GM19240 (cell line): ENCODE measurements around the gene KCNQ1.

Source experiments
- DNase-seq: peaks from one replicate; pipeline ENCODE4 v3.0.0; 2011; ENCODE audit warnings: low spot score; ENCODE audit not compliant: insufficient read length

The KCNQ1 gene

DNA sequence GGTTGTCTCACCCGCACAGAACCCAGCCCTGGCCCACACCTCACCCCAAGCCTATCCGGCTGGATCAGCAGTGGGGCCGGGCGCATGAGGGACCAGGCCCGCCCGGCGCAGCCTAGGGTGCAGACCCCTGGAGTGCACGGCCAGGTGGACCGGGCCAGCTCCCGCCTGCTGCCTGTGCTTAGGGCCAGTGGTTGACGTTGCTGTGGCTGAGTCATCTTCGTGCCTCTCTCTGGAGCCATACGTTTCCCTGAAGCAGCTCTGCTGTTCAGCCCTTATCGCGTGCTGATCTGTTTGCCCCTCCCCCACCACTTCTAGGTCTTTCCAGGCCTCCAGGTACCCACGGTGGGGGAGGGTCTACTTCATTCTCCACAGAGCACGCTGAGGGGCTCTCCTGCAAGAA is 401.2 kb downstream of the KCNQ1 start:
- DNase-seq, result no peak

DNA sequence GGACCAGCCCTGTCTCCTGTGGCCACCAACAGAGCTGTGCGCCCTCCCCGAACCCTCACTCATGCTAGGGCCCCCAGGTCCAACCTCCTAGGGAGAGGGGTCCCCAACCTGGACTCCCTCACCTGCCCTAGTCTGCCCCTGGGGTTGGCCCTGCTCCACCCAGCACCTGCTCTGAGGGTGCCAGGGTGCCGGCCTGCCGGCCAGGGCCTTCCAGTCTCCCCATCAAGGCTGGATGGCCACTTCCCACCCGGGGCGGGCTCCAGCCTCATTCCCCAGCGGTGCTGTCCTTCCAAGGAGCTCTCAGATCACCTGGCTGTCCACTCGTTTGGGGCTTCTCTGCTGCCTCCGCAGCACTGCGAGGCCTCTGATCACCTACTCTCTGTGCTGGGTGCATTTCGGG is 401.7 kb downstream of the KCNQ1 start:
- DNase-seq, result no peak

DNA sequence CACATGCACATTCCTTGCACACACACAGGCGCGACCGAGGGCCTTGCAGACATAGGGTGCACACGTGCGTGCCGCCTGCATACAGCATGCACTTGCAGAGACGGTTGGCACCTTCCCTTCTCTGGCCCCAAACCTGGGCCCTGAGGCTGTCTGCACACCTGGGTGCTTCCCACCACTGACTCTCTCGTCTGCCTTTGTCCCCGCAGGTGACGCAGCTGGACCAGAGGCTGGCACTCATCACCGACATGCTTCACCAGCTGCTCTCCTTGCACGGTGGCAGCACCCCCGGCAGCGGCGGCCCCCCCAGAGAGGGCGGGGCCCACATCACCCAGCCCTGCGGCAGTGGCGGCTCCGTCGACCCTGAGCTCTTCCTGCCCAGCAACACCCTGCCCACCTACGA is 402.8 kb downstream of the KCNQ1 start:
- DNase-seq, result no peak

- DNase-seq, result no peak
Measured at GRCh38 chr11:2848497-2848896, 403.7 kb downstream of the KCNQ1 start.

- DNase-seq, result no peak
Measured at GRCh38 chr11:2849994-2850770, 405.4 kb downstream of the KCNQ1 start.

DNA sequence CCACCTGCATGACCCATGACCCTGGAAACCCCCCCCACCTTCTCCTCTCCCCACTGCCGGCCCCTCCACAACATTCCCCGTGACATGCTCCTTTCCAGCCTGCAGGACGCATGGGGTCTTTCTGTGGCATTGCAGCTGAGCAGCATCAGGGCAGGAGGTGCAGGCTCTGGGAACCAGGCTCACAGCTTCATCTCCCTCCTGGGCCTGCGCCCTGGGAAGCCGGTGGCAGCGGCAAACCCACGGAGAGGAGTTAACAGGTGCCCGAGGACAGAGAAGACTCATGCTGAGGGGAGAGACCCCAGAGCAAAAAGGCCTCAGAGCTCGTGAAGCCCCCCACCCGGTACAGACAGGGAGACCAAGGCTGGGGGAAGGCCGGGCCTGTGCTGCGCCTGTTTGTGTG is 408.6 kb downstream of the KCNQ1 start:
- DNase-seq, result no peak

DNA sequence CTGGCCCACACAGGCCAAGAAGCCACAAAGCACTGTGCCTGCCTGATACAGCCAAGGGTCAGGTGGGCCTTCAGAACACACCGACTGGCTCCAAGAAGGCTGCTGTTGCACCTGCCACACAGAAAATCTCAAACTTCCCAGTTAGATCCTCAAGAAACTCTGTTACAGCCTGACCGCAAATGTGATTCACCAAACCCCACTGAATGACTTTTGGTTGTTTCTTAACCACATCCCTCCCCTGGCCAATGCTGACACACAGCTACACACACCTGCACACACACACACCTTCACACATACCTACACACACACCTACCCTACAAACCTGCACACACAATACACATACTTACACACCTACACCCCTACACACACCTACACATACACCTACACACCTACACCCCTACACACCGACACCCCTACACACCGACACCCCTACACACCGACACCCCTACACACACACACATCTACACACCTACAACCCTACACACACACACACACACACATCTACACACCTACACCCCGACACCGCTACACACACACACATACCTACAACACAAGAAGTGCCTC is 409.3 kb downstream of the KCNQ1 start:
- no peak for DNase-seq

DNA sequence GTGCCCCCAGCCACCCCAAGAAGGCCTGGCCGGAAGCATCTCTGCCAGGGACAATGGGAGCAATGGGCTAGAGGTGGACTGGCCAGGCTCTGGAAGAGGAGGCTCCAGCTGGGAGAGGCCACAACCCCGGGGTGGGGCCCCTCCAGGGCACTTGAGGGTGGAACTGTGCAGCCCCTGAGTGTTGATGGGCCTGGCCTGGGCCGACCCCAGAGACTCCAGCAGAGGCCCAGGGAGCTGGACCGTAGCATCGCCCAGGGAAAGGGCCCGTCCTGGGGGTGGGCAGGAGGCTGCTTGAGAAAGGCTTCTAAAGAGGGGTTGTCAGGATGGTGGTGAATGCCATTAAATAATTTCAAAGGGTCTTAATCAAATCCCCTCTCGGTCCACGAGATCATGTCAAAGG is 410.4 kb downstream of the KCNQ1 start:
- no peak for DNase-seq

DNA sequence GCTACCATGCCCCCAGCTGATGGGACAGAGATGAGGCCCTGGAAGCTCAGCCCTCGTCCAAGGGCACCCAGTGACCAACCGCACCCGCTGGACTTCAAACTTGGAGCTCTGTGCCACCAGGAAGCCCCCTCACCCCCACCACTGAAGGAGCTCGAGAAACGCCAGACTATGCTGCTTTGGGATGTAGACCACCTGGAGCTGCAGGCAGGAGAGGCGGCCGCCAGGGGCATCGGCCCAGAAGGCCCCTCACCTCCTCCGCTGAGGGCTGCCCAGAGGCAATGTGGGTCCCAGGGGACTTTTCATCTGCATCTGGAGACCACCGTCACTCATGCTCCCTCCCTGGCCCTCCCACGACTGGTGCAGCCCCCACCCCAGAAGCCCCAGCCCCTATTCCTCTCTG is 412.5 kb downstream of the KCNQ1 start:
- DNase-seq, result no peak

- DNase-seq, result no peak
Measured at GRCh38 chr11:2857918-2858317, 413.1 kb downstream of the KCNQ1 start.

- no peak for DNase-seq
Measured at GRCh38 chr11:2858995-2859698, 414.3 kb downstream of the KCNQ1 start.

DNA sequence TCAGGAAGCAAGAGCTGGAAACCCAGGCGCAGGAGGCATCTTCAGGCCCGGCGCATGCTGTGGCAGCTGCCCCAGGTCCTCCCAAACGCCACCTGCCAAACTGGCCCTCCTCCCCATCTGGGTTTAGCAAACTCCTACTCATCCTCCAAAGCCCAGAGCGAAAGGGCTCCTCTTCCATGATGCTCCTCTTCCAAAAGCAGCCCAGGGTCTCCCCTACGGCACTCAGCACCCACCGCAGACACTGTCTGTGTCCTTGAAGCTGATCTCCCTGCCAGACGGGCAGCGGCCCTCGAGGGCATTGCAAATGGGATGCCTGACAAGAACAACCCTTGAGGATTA is 414.9 kb downstream of the KCNQ1 start:
- DNase-seq, result no peak

- DNase-seq, result no peak
Measured at GRCh38 chr11:2860636-2861035, 415.8 kb downstream of the KCNQ1 start.

DNA sequence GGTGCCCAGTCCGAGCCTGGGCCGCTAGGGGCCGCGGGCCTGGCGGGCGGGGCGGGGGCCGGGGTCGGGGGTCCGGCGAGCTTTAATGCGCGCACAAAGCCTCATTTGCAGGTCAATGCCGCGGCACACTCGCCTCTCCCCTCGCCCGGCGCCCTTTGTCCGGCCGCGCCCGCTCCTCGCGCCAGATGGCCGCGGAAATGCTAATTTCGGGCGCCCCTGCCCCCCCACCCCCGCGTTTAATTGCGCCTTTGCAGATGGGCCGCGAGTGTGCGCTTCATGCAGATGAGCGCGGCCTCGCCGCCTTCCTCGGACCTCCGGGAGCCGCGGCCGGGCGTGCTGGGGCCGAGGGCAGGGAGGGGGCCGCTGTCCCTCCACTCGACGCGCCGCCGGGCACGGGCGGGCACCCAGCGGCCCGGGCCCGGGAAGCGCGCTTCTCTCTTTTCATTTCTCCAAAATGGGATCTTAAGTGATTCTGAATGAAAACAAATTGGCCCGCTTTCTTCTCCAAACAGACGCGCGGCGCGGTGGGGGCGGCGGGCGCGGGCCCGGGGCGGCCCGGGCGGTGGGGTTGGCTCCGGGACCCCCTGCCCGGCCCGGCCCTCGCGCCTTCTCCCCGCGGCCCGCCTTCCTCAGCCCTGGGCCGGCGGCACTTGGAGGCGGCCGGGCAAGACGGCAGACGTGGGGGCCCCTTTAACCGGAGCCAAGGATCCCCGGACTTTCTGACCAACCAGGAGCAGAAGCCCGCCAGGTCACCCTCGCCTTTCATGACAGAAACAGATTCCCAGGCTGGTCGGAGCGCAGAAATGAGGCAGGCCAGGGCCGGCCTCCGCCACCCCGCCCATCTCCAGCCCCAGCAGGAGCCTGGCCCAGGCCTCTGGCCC is 417.8 kb downstream of the KCNQ1 start:
- DNase-seq, result no peak

GRCh38 chr11:2863276-2863618 is 418.4 kb downstream of the KCNQ1 start:
- no peak for DNase-seq

DNA sequence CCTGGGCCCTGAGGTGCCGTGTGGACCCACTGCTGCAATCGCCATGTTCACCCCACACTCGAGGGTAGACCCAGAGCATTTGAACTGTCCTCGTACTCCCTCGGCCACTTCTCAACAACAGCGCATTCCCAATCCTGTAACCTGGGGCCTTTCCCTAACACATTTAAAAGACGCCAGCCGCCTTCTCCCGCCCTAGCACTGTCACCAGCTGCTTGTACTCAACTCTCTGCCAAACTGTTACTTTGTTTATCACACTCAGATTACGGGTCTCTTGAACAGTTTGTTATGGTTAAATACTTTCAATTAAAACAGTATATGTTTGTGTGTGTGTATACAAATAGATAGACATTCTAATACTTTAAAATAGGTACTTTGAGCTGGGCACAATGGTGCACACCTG is 420.1 kb downstream of the KCNQ1 start:
- DNase-seq, result no peak

DNA sequence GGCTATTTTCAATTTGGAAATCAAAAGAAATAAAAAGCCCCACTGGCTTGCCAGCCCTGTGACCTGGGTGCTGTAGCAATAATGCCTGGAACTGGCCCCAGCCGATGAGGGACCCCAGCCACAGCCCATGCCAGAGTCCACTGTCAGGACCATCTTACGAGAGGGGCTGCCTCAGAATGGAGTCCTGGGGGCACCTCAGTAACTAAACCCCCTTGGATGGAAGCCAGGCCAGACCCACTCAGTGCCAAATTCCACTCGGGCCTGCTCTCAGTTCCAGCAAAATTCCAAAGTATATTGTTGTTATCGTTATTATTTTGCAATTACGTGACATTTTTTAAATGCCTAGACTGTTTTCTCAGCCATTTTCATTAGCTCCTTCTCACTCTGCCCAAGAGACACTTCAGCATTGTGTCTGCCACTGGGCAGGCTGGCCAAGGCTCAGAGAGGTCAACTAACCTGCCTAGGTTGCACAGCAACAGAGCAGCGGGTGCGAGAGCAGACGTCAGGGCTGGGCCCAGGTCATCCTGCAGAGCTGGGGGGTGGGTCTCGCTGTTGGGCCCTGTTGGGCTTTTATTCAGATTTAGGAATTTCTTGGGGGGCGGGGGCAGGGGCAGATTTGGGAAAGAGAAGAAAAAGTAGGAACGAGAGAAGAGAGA is 421.2 kb downstream of the KCNQ1 start:
- DNase-seq, result no peak

DNA sequence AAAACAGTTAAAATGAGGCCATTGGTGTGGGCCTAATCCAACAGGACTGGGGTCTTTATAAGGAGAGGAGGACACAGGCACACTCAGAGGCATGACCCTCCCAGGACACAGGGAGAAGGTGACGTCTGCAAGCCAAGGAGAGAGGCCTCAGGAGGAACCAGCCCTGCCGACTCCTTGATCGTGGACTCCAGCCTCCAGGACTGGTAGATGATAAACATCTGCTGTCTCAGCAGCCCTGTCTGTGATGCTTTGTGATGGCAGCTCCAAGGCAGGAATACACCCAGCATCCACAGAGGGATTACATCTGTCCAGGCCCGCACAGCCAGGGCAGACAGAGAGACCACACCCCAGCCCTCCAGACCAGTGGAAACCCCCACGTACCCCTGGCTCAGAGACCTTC is 422.3 kb downstream of the KCNQ1 start:
- no peak for DNase-seq

DNA sequence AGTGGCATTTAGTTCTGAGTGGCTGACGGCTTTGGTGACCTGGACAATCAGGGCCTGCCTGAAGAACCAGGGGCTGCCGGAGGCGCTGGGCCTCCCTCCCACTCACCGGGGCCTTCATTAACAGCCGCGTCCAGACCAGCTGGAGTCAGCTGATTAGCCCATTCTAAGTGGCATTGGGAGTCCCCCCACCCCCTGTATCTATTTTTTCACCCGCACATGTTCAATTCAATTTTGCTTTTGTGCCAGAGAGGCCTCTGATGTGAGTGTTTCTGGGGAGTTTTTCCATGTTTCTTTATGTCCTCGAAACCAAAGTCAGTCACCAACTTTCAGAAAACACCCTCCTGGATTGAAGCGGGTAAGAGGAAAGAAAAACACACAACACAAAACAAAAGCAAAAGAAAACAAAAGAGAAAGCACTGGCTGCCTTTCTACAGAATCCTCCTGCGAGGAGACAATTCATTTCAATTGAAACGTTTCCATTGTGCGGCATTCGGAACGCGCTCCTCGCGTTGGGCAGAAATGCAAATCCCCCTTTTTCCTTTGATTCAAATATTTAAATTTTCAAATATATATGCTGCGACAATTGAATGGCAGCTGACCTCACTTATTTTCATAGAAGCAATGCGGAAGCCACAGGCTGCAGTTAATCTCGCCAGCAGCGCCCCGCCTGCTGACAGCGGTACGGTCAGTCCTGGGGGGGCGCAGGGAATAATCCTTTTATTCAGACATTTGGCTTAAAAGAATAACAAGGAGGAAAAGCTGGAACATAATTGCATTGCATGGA is 423.1 kb downstream of the KCNQ1 start:
- DNase-seq, result no peak

- no peak for DNase-seq
Measured at GRCh38 chr11:2868506-2869133, 423.8 kb downstream of the KCNQ1 start.
